ENCODE data around the gene TMEM154. TPM values are rescaled to one million over a fixed set of nuclear protein-coding genes. Genes with fewer than 3 reads are reported as not detected.

Gene TMEM154
- total RNA-seq, 5 donors from 2014 or later (not counting 1 experiment from before 2014, with no cell fraction given), result 19.3 to 28.5 (median 24.6) TPM

GRCh38 chr4:152590179-152591031 is 89.4 kb downstream of the TMEM154 start:
- 91% methylated on average over 2 of the region's 4 CpGs for WGBS (ENCODE audit: insufficient coverage)
- peaks cover 4 to 14% of the 10 kb centered on the region in 2 experiments for H3K4me1 ChIP-seq (ENCODE audit: control insufficient read depth in 1 of 2, extremely low read depth in 1 of 2, insufficient read depth in 2 of 2, low read length in 2 of 2)
- H3K27ac Mint-ChIP-seq, result no peak overlapping the region
- peaks cover 0 to 8% (median 7%) of the 10 kb centered on the region in 3 donors for H3K9me3 Mint-ChIP-seq
- peaks cover 15 to 23% (median 20%) of the 10 kb centered on the region in 3 donors for H3K4me1 Mint-ChIP-seq
- H3K27ac ChIP-seq (ENCODE audit: low read length), result no peak overlapping the region
- no peaks in the 10 kb centered on the region for H3K9me3 ChIP-seq
- H3K4me3 ChIP-seq (ENCODE audit: control insufficient read depth in 1 of 2, extremely low read depth in 1 of 2, low read length in 1 of 2), result no peak overlapping the region
- no peak for DNase-seq
- no peak for ATAC-seq (replicated peaks in 1 of 4)
- peaks cover 0 to 13% of the 10 kb centered on the region in 2 experiments for H3K27me3 ChIP-seq (replicated peaks in 1 of 2; ENCODE audit: control insufficient read depth in 2 of 2, extremely low read depth in 1 of 2, insufficient read depth in 2 of 2, low read length in 1 of 2)
- POLR2A ChIA-PET, result interaction anchor here in 1 of 2 donors (0.6 kb wide), 1 partner anchor 526 kb away, joined by 3 read pairs; no protein-coding TSS in a partner anchor
- CTCF ChIA-PET, result interaction anchor here (0.5 to 1.7 kb wide), 3 partner anchors 54 to 107 kb away, joined by 3 to 7 read pairs (median 3); partner anchors contain the start of gene FBXW7 (in 1 of the 2)
- H3K4me3 Mint-ChIP-seq, result no peak overlapping the region
- peaks cover 10 to 21% of the 10 kb centered on the region in 2 donors for H3K27me3 Mint-ChIP-seq
- no peaks in the 10 kb centered on the region for H3K36me3 ChIP-seq (ENCODE audit: control insufficient read depth in 2 of 2, extremely low read depth in 1 of 2, insufficient read depth in 1 of 2, low read length in 1 of 2)
- H3K36me3 Mint-ChIP-seq, result peaks cover 5% of the 10 kb centered on the region

- peaks cover 0 to 10% of the 10 kb centered on the region in 2 experiments for H3K27me3 ChIP-seq (replicated peaks in 1 of 2; ENCODE audit: control insufficient read depth in 2 of 2, extremely low read depth in 1 of 2, insufficient read depth in 2 of 2, low read length in 1 of 2)
- peaks cover 10 to 21% of the 10 kb centered on the region in 2 donors for H3K27me3 Mint-ChIP-seq
- peaks cover 0 to 8% (median 7%) of the 10 kb centered on the region in 3 donors for H3K9me3 Mint-ChIP-seq
- CTCF ChIA-PET, result no interaction called here
- H3K27ac Mint-ChIP-seq, result no peak overlapping the region
- peaks cover 5% of the 10 kb centered on the region for H3K36me3 Mint-ChIP-seq
- no peak for ATAC-seq (replicated peaks in 1 of 4)
- no peak for DNase-seq
- no peak overlapping the region for H3K4me3 ChIP-seq (ENCODE audit: control insufficient read depth in 1 of 2, extremely low read depth in 1 of 2, low read length in 1 of 2)
- H3K27ac ChIP-seq (ENCODE audit: low read length), result no peak overlapping the region
- no peaks in the 10 kb centered on the region for H3K36me3 ChIP-seq (ENCODE audit: control insufficient read depth in 2 of 2, extremely low read depth in 1 of 2, insufficient read depth in 1 of 2, low read length in 1 of 2)
- H3K9me3 ChIP-seq, result no peaks in the 10 kb centered on the region
- H3K4me1 Mint-ChIP-seq, result peaks cover 25 to 31% (median 29%) of the 10 kb centered on the region in 3 donors
- peaks cover 4 to 17% of the 10 kb centered on the region in 2 experiments for H3K4me1 ChIP-seq (ENCODE audit: control insufficient read depth in 1 of 2, extremely low read depth in 1 of 2, insufficient read depth in 2 of 2, low read length in 2 of 2)
- POLR2A ChIA-PET, result interaction anchor here in 1 of 2 donors (0.6 kb wide), 1 partner anchor 52 kb away, joined by 3 read pairs; no protein-coding TSS in a partner anchor
- H3K4me3 Mint-ChIP-seq, result no peak overlapping the region
- WGBS (ENCODE audit: insufficient coverage), result 100% methylated on average over 3 of the region's 4 CpGs
These were observed 90.9 kb downstream of the TMEM154 start for GRCh38 chr4:152588869-152589268.

- H3K36me3 ChIP-seq (ENCODE audit: control insufficient read depth in 2 of 2, extremely low read depth in 1 of 2, insufficient read depth in 1 of 2, low read length in 1 of 2), result no peaks in the 10 kb centered on the region
- no peak overlapping the region for H3K4me3 ChIP-seq (ENCODE audit: control insufficient read depth in 1 of 2, extremely low read depth in 1 of 2, low read length in 1 of 2)
- CTCF ChIA-PET, result no interaction called here
- Mint-ChIP-seq H3K36me3 (peaks cover 5% of the 10 kb centered on the region), H3K4me3 (no peak overlapping the region), H3K4me1 (peaks cover 25 to 31% (median 29%) of the 10 kb centered on the region in 3 donors), H3K27me3 (peaks cover 10 to 21% of the 10 kb centered on the region in 2 donors), H3K27ac (peak overlapping the region; percentile 77 to 96), H3K9me3 (peaks cover 0 to 11% (median 8%) of the 10 kb centered on the region in 3 donors)
- POLR2A ChIA-PET, result no interaction called here
- peaks cover 0 to 14% of the 10 kb centered on the region in 2 experiments for H3K27me3 ChIP-seq (replicated peaks in 1 of 2; ENCODE audit: control insufficient read depth in 2 of 2, extremely low read depth in 1 of 2, insufficient read depth in 2 of 2, low read length in 1 of 2)
- 83% methylated on average over 3 of the region's 3 CpGs for WGBS (ENCODE audit: insufficient coverage)
- DNase-seq, result no peak
- H3K4me1 ChIP-seq (ENCODE audit: control insufficient read depth in 1 of 2, extremely low read depth in 1 of 2, insufficient read depth in 2 of 2, low read length in 2 of 2), result peaks cover 4 to 17% of the 10 kb centered on the region in 2 experiments
- ATAC-seq (replicated peaks in 1 of 4), result no peak
- H3K9me3 ChIP-seq, result no peaks in the 10 kb centered on the region
- H3K27ac ChIP-seq (ENCODE audit: low read length), result no peak overlapping the region
These were observed 92.7 kb downstream of the TMEM154 start for GRCh38 chr4:152587127-152587526.

GRCh38 chr4:152586668-152587067 is 93.1 kb downstream of the TMEM154 start:
- Mint-ChIP-seq H3K27ac (peak overlapping the region; percentile 77 to 96), H3K4me1 (peaks cover 25 to 31% (median 29%) of the 10 kb centered on the region in 3 donors), H3K4me3 (no peak overlapping the region), H3K36me3 (peaks cover 5% of the 10 kb centered on the region), H3K9me3 (peaks cover 0 to 11% (median 8%) of the 10 kb centered on the region in 3 donors), H3K27me3 (peaks cover 10 to 18% of the 10 kb centered on the region in 2 donors)
- Histone ChIP-seq H3K36me3 (ENCODE audit: control insufficient read depth in 2 of 2, extremely low read depth in 1 of 2, insufficient read depth in 1 of 2, low read length in 1 of 2) (no peaks in the 10 kb centered on the region), H3K4me1 (ENCODE audit: control insufficient read depth in 1 of 2, extremely low read depth in 1 of 2, insufficient read depth in 2 of 2, low read length in 2 of 2) (peaks cover 3 to 17% of the 10 kb centered on the region in 2 experiments), H3K4me3 (ENCODE audit: control insufficient read depth in 1 of 2, extremely low read depth in 1 of 2, low read length in 1 of 2) (no peak overlapping the region), H3K27ac (ENCODE audit: low read length) (peak overlapping the region; percentile 68), H3K9me3 (no peaks in the 10 kb centered on the region), H3K27me3 (replicated peaks in 1 of 2; ENCODE audit: control insufficient read depth in 2 of 2, extremely low read depth in 1 of 2, insufficient read depth in 2 of 2, low read length in 1 of 2) (peaks cover 0 to 14% of the 10 kb centered on the region in 2 experiments)
- POLR2A ChIA-PET, result no interaction called here
- ATAC-seq (replicated peaks in 1 of 4) (no peak), DNase-seq (no peak)
- CTCF ChIA-PET, result no interaction called here
- 100% methylated on average over 1 of the region's 2 CpGs for whole genome bisulfite sequencing (ENCODE audit: insufficient coverage)

GRCh38 chr4:152585023-152585441 is 94.8 kb downstream of the TMEM154 start:
- H3K4me1 ChIP-seq (ENCODE audit: control insufficient read depth in 1 of 2, extremely low read depth in 1 of 2, insufficient read depth in 2 of 2, low read length in 2 of 2), result peaks cover 0 to 15% of the 10 kb centered on the region in 2 experiments
- DNase-seq, result peak in 6 of 35 experiments; percentile 1 to 28 (median 8)
- POLR2A ChIA-PET, result interaction anchor here in 1 of 2 donors (1.2 kb wide), 1 partner anchor 31 kb away, joined by 7 read pairs; no protein-coding TSS in a partner anchor
- peaks cover 3 to 9% of the 10 kb centered on the region in 2 donors for H3K27me3 Mint-ChIP-seq
- H3K27ac ChIP-seq (ENCODE audit: low read length), result peak overlapping the region; percentile 68
- H3K4me1 Mint-ChIP-seq, result peaks cover 19 to 25% (median 22%) of the 10 kb centered on the region in 3 donors
- peak overlapping the region; percentile 94 to 96 for H3K27ac Mint-ChIP-seq
- peaks cover 5% of the 10 kb centered on the region for H3K36me3 Mint-ChIP-seq
- no peaks in the 10 kb centered on the region for H3K36me3 ChIP-seq (ENCODE audit: control insufficient read depth in 2 of 2, extremely low read depth in 1 of 2, insufficient read depth in 1 of 2, low read length in 1 of 2)
- CTCF ChIA-PET, result interaction anchor here in 1 of 2 donors (1.1 kb wide), 1 partner anchor 82 kb away, joined by 3 read pairs; no protein-coding TSS in a partner anchor
- H3K9me3 Mint-ChIP-seq, result peaks cover 0 to 11% (median 8%) of the 10 kb centered on the region in 3 donors
- peak overlapping the region; percentile 64 to 77 (median 69) for H3K4me3 Mint-ChIP-seq
- peak; percentile 70 to 88 (median 79) for ATAC-seq (replicated peaks in 1 of 4)
- H3K9me3 ChIP-seq, result no peaks in the 10 kb centered on the region
- H3K27me3 ChIP-seq (replicated peaks in 1 of 2; ENCODE audit: control insufficient read depth in 2 of 2, extremely low read depth in 1 of 2, insufficient read depth in 2 of 2, low read length in 1 of 2), result peaks cover 0 to 8% of the 10 kb centered on the region in 2 experiments
- no CpG with 5 or more reads among the region's 7 CpGs for WGBS (ENCODE audit: insufficient coverage)
- peak overlapping the region in 1 of 2 donors; percentile 26 for H3K4me3 ChIP-seq (ENCODE audit: control insufficient read depth in 1 of 2, extremely low read depth in 1 of 2, low read length in 1 of 2)

- DNase-seq, result no peak
- Mint-ChIP-seq H3K36me3 (peaks cover 2% of the 10 kb centered on the region), H3K4me3 (no peak overlapping the region), H3K4me1 (peaks cover 19 to 20% (median 19%) of the 10 kb centered on the region in 3 donors), H3K27ac (no peak overlapping the region), H3K9me3 (peaks cover 0 to 7% (median 4%) of the 10 kb centered on the region in 3 donors), H3K27me3 (no peaks in the 10 kb centered on the region)
- Histone ChIP-seq H3K36me3 (ENCODE audit: control insufficient read depth in 2 of 2, extremely low read depth in 1 of 2, insufficient read depth in 1 of 2, low read length in 1 of 2) (no peaks in the 10 kb centered on the region), H3K27ac (ENCODE audit: low read length) (no peak overlapping the region), H3K9me3 (no peaks in the 10 kb centered on the region), H3K4me1 (ENCODE audit: control insufficient read depth in 1 of 2, extremely low read depth in 1 of 2, insufficient read depth in 2 of 2, low read length in 2 of 2) (peaks cover 0 to 12% of the 10 kb centered on the region in 2 experiments), H3K4me3 (ENCODE audit: control insufficient read depth in 1 of 2, extremely low read depth in 1 of 2, low read length in 1 of 2) (no peak overlapping the region), H3K27me3 (replicated peaks in 1 of 2; ENCODE audit: control insufficient read depth in 2 of 2, extremely low read depth in 1 of 2, insufficient read depth in 2 of 2, low read length in 1 of 2) (peaks cover 0 to 3% of the 10 kb centered on the region in 2 experiments)
- ChIA-PET POLR2A (no interaction called here), CTCF (interaction anchor here (0.6 to 0.7 kb wide), 2 partner anchors 42 to 1476 kb away, joined by 3 to 6 read pairs; no protein-coding TSS in a partner anchor)
- no CpG with 5 or more reads among the region's 3 CpGs for WGBS (ENCODE audit: insufficient coverage)
- no peak for ATAC-seq (replicated peaks in 1 of 4)
These were observed 98.1 kb downstream of the TMEM154 start for GRCh38 chr4:152581536-152582160.
